ENCODE results near the gene RPL6.

RPL6 gene

GRCh38 chr12:112357214-112357613, 52.2 kb downstream of the RPL6 start:
- no peak overlapping the region for H3K4me3 ChIP-seq (ENCODE audit: low read depth, low read length)
- TF ChIP-seq CTCF (IDR thresholded peaks at IDR 0.05; ENCODE audit: insufficient read depth, low read depth, low read length, missing control alignments), result no peak
- DNase-seq (ENCODE audit: low read depth), result no peak

Measured in GM12865 (cell line).